Measurements from ENCODE around the gene BANK1. TPM values are rescaled to one million over a fixed set of nuclear protein-coding genes. Genes with fewer than 3 reads are reported as not detected.

Gene BANK1
- polyA plus RNA-seq, 1 donor, result 0.63 TPM

- WGBS (ENCODE audit: insufficient coverage, low lambda C conversion rate), result no CpG with 5 or more reads among the region's 2 CpGs
- no peak for DNase-seq
These were observed 16.8 kb downstream of the BANK1 start for GRCh38 chr4:101807351-101807750.

DNA sequence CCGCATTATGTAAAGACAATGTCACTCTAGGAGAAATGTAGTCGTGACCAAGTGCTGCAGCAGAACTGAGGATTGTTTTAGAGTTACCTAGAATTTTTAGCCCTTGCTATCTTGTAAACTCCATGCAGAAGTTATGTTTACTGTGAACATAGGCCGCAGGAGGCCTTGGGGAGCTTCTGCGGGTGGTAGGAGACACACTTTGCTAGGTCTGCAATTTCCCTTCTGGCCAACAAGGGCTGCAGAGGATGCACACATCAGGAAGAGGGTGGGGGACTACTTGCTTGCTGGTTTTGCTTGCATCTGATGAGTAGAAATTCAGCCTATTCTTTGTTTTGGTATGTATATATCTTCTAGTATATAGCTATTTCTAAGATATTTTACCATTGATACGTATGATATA lies 23.1 kb downstream of the BANK1 start:
- Histone ChIP-seq H3K27ac (ENCODE audit: low read length) (no peak overlapping the region), H3K4me1 (ENCODE audit: control insufficient read depth, insufficient read depth, low read length) (no peaks in the 10 kb centered on the region), H3K9me3 (ENCODE audit: control insufficient read depth, low read depth, low read length) (no peaks in the 10 kb centered on the region), H3K27me3 (ENCODE audit: control insufficient read depth, insufficient read depth, low read length) (no peaks in the 10 kb centered on the region), H3K4me3 (ENCODE audit: low read length) (no peak overlapping the region), H3K36me3 (ENCODE audit: control insufficient read depth, insufficient read depth, low read length) (no peaks in the 10 kb centered on the region)
- peak in 1 of 2 donors; percentile 6 for DNase-seq
- 100% methylated on average over 1 of the region's 5 CpGs for WGBS (ENCODE audit: insufficient coverage, low lambda C conversion rate)

More at GRCh38 chr4:101807351-101807750, 16.8 kb downstream of the BANK1 start:
- no peak overlapping the region for H3K4me3 ChIP-seq (ENCODE audit: low read length)
- no peaks in the 10 kb centered on the region for H3K36me3 ChIP-seq (ENCODE audit: control insufficient read depth, insufficient read depth, low read length)
- H3K4me1 ChIP-seq (ENCODE audit: control insufficient read depth, insufficient read depth, low read length), result no peaks in the 10 kb centered on the region
- no peak overlapping the region for H3K27ac ChIP-seq (ENCODE audit: low read length)
- no peaks in the 10 kb centered on the region for H3K27me3 ChIP-seq (ENCODE audit: control insufficient read depth, insufficient read depth, low read length)
- no peaks in the 10 kb centered on the region for H3K9me3 ChIP-seq (ENCODE audit: control insufficient read depth, low read depth, low read length)

GRCh38 chr4:101818362-101818761 lies 27.8 kb downstream of the BANK1 start:
- no peak for DNase-seq
- WGBS (ENCODE audit: insufficient coverage, low lambda C conversion rate), result 90% methylated on average over 2 of the region's 2 CpGs

DNA sequence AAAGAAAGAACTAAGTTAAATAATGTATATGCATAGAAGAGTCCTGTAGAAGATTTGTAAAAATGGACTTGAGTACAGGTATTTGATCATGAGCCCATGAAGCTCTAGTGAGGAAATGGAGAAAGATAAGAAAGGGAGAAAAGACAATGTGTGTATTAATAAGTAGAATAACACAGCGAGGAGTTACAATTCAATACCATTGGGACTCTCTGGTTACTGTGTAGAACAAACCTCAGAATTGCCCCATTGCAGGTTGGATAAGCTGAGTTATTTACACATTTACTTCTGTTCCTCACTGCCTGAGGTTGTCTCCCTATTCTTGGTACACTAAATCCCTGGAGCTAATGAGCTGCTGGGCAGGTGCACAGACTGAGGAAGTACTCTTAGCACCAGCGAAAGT lies 33.3 kb downstream of the BANK1 start:
- no peaks in the 10 kb centered on the region for H3K36me3 ChIP-seq (ENCODE audit: control insufficient read depth, insufficient read depth, low read length)
- H3K4me3 ChIP-seq (ENCODE audit: low read length), result no peak overlapping the region
- no peaks in the 10 kb centered on the region for H3K9me3 ChIP-seq (ENCODE audit: control insufficient read depth, low read depth, low read length)
- no CpG with 5 or more reads among the region's 2 CpGs for WGBS (ENCODE audit: insufficient coverage, low lambda C conversion rate)
- no peak overlapping the region for H3K27ac ChIP-seq (ENCODE audit: low read length)
- H3K4me1 ChIP-seq (ENCODE audit: control insufficient read depth, insufficient read depth, low read length), result no peaks in the 10 kb centered on the region
- no peaks in the 10 kb centered on the region for H3K27me3 ChIP-seq (ENCODE audit: control insufficient read depth, insufficient read depth, low read length)
- no peak for DNase-seq

More at GRCh38 chr4:101818362-101818761, 27.8 kb downstream of the BANK1 start:
- no peaks in the 10 kb centered on the region for H3K4me1 ChIP-seq (ENCODE audit: control insufficient read depth, insufficient read depth, low read length)
- no peak overlapping the region for H3K4me3 ChIP-seq (ENCODE audit: low read length)
- no peak overlapping the region for H3K27ac ChIP-seq (ENCODE audit: low read length)
- no peaks in the 10 kb centered on the region for H3K36me3 ChIP-seq (ENCODE audit: control insufficient read depth, insufficient read depth, low read length)
- H3K27me3 ChIP-seq (ENCODE audit: control insufficient read depth, insufficient read depth, low read length), result no peaks in the 10 kb centered on the region
- no peaks in the 10 kb centered on the region for H3K9me3 ChIP-seq (ENCODE audit: control insufficient read depth, low read depth, low read length)

DNA sequence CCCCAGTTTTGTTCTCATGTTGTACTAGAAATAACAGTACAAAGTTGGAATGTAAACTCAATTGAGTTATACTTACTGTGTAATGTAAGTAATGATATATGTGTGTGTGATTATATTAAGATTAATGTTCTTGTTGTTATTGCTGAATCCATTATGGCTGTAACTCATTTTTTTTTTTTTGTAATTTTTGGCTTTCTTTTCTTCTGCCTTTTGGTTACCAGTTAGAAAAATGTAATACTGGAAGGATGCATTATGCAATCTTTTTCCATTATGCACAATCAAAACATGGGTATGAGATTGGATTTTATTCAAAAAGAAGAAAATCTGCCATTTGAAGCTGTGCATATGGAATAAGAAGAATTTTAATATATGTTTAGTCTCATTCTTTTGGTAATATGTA lies 34.0 kb downstream of the BANK1 start:
- Histone ChIP-seq H3K9me3 (ENCODE audit: control insufficient read depth, low read depth, low read length) (no peaks in the 10 kb centered on the region), H3K27ac (ENCODE audit: low read length) (no peak overlapping the region), H3K27me3 (ENCODE audit: control insufficient read depth, insufficient read depth, low read length) (no peaks in the 10 kb centered on the region), H3K36me3 (ENCODE audit: control insufficient read depth, insufficient read depth, low read length) (no peaks in the 10 kb centered on the region), H3K4me1 (ENCODE audit: control insufficient read depth, insufficient read depth, low read length) (no peaks in the 10 kb centered on the region), H3K4me3 (ENCODE audit: low read length) (no peak overlapping the region)
- no peak for DNase-seq

GRCh38 chr4:101825953-101826352 lies 35.4 kb downstream of the BANK1 start:
- Histone ChIP-seq H3K9me3 (ENCODE audit: control insufficient read depth, low read depth, low read length) (no peaks in the 10 kb centered on the region), H3K27me3 (ENCODE audit: control insufficient read depth, insufficient read depth, low read length) (no peaks in the 10 kb centered on the region), H3K36me3 (ENCODE audit: control insufficient read depth, insufficient read depth, low read length) (no peaks in the 10 kb centered on the region), H3K27ac (ENCODE audit: low read length) (no peak overlapping the region), H3K4me1 (ENCODE audit: control insufficient read depth, insufficient read depth, low read length) (no peaks in the 10 kb centered on the region), H3K4me3 (ENCODE audit: low read length) (no peak overlapping the region)
- DNase-seq, result no peak
- no CpG with 5 or more reads among the region's 2 CpGs for WGBS (ENCODE audit: insufficient coverage, low lambda C conversion rate)

- Histone ChIP-seq H3K4me3 (ENCODE audit: low read length) (no peak overlapping the region), H3K27me3 (ENCODE audit: control insufficient read depth, insufficient read depth, low read length) (no peaks in the 10 kb centered on the region), H3K36me3 (ENCODE audit: control insufficient read depth, insufficient read depth, low read length) (no peaks in the 10 kb centered on the region), H3K27ac (ENCODE audit: low read length) (no peak overlapping the region), H3K4me1 (ENCODE audit: control insufficient read depth, insufficient read depth, low read length) (no peaks in the 10 kb centered on the region), H3K9me3 (ENCODE audit: control insufficient read depth, low read depth, low read length) (no peaks in the 10 kb centered on the region)
- DNase-seq, result no peak
These were observed 41.3 kb downstream of the BANK1 start for GRCh38 chr4:101831816-101832215.

DNA sequence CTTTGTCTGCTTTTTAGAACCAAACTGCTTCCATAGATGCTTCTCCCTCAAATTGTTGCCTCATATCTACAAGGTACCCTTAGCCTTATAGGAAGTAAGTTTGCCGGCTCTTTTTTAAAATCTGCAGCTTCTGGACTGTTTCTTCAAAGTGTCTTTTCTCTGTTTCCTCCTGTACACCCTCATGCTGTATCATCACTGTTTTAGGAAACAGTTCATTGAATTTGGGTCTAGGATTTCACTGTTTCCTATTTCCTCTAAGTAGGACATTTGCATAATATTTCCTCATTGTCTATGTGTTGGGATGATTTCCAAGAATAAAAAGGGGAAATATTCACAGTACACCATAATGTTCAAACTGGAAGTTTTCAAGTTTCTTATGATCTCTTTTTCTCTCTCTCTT lies 43.0 kb downstream of the BANK1 start:
- WGBS (ENCODE audit: insufficient coverage, low lambda C conversion rate), result no CpG with 5 or more reads among the region's 1 CpG
- Histone ChIP-seq H3K9me3 (ENCODE audit: control insufficient read depth, low read depth, low read length) (no peaks in the 10 kb centered on the region), H3K4me3 (ENCODE audit: low read length) (no peak overlapping the region), H3K4me1 (ENCODE audit: control insufficient read depth, insufficient read depth, low read length) (no peaks in the 10 kb centered on the region), H3K27me3 (ENCODE audit: control insufficient read depth, insufficient read depth, low read length) (no peaks in the 10 kb centered on the region), H3K27ac (ENCODE audit: low read length) (no peak overlapping the region), H3K36me3 (ENCODE audit: control insufficient read depth, insufficient read depth, low read length) (no peaks in the 10 kb centered on the region)
- no peak for DNase-seq

- H3K4me3 ChIP-seq (ENCODE audit: low read length), result no peak overlapping the region
- WGBS (ENCODE audit: insufficient coverage, low lambda C conversion rate), result no CpG with 5 or more reads among the region's 2 CpGs
- no peaks in the 10 kb centered on the region for H3K36me3 ChIP-seq (ENCODE audit: control insufficient read depth, insufficient read depth, low read length)
- H3K27me3 ChIP-seq (ENCODE audit: control insufficient read depth, insufficient read depth, low read length), result no peaks in the 10 kb centered on the region
- no peak overlapping the region for H3K27ac ChIP-seq (ENCODE audit: low read length)
- no peak for DNase-seq
- no peaks in the 10 kb centered on the region for H3K4me1 ChIP-seq (ENCODE audit: control insufficient read depth, insufficient read depth, low read length)
- H3K9me3 ChIP-seq (ENCODE audit: control insufficient read depth, low read depth, low read length), result no peaks in the 10 kb centered on the region
These were observed 44.8 kb downstream of the BANK1 start for GRCh38 chr4:101835121-101835904.

GRCh38 chr4:101843054-101843453 lies 52.5 kb downstream of the BANK1 start:
- no peak for DNase-seq
- H3K27me3 ChIP-seq (ENCODE audit: control insufficient read depth, insufficient read depth, low read length), result no peaks in the 10 kb centered on the region
- H3K36me3 ChIP-seq (ENCODE audit: control insufficient read depth, insufficient read depth, low read length), result no peaks in the 10 kb centered on the region
- no peak overlapping the region for H3K4me3 ChIP-seq (ENCODE audit: low read length)
- no peak overlapping the region for H3K27ac ChIP-seq (ENCODE audit: low read length)
- H3K9me3 ChIP-seq (ENCODE audit: control insufficient read depth, low read depth, low read length), result no peaks in the 10 kb centered on the region
- 60% methylated on average over 1 of the region's 1 CpG for WGBS (ENCODE audit: insufficient coverage, low lambda C conversion rate)
- no peaks in the 10 kb centered on the region for H3K4me1 ChIP-seq (ENCODE audit: control insufficient read depth, insufficient read depth, low read length)

DNA sequence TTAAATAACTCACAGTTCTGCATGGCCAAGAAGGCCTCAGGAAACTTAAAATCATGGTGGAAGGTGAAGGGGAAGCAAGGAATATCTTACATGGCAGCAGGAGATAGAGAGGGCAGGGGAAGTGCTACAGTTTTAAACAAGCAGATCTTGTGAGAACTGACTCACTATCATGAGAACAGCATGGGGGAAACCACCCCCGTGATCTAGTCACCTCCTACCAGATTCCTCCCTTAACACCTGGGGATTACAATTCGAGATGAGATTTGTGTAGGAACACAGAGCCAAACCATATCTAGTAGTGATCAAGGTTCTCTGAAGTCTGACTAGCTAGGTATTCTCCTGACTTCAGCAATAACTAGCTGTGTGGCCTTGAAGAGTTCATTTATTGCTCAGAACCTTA lies 56.0 kb downstream of the BANK1 start:
- no CpG with 5 or more reads among the region's 2 CpGs for WGBS (ENCODE audit: insufficient coverage, low lambda C conversion rate)
- no peaks in the 10 kb centered on the region for H3K27me3 ChIP-seq (ENCODE audit: control insufficient read depth, insufficient read depth, low read length)

More for the DNA sequence above, 56.0 kb downstream of the BANK1 start:
- no peak for DNase-seq
- no peaks in the 10 kb centered on the region for H3K9me3 ChIP-seq (ENCODE audit: control insufficient read depth, low read depth, low read length)
- no peaks in the 10 kb centered on the region for H3K4me1 ChIP-seq (ENCODE audit: control insufficient read depth, insufficient read depth, low read length)
- no peaks in the 10 kb centered on the region for H3K36me3 ChIP-seq (ENCODE audit: control insufficient read depth, insufficient read depth, low read length)
- no peak overlapping the region for H3K27ac ChIP-seq (ENCODE audit: low read length)
- no peak overlapping the region for H3K4me3 ChIP-seq (ENCODE audit: low read length)
